AG10803 (cell line): ENCODE results near the gene FHL2.

Source experiments
- DNase-seq: peaks from one replicate; pipeline ENCODE4 v3.0.0; 2010; ENCODE audit warnings: low read depth
- H3K4me3 ChIP-seq: 2 replicates; pipeline ENCODE4 v1.5.1; 2011; ENCODE audit warnings: mild to moderate bottlenecking, low read length, control low read depth
- CTCF ChIP-seq: conservative IDR thresholded peaks from 2 replicates; pipeline ENCODE4 v1.5.1; 2011; ENCODE audit warnings: mild to moderate bottlenecking, low read length, control low read depth, inconsistent platforms

The FHL2 gene

GRCh38 chr2:105383432-105384166, 15.3 kb downstream of the FHL2 start:
- no peak for TF ChIP-seq CTCF
- no peak for DNase-seq
- H3K4me3 ChIP-seq: no peak overlapping the region

- TF ChIP-seq CTCF: no peak
- no peak for DNase-seq
- no peak overlapping the region for H3K4me3 ChIP-seq
Observed at GRCh38 chr2:105382177-105382576, 16.7 kb downstream of the FHL2 start.

- no peak for DNase-seq
- no peak for TF ChIP-seq CTCF
- no peak overlapping the region for H3K4me3 ChIP-seq
Observed at GRCh38 chr2:105381101-105381668, 17.7 kb downstream of the FHL2 start.

GRCh38 chr2:105380432-105381100, 18.3 kb downstream of the FHL2 start:
- TF ChIP-seq CTCF: no peak
- no peak for DNase-seq
- H3K4me3 ChIP-seq: no peak overlapping the region

- H3K4me3 ChIP-seq: no peak overlapping the region
- no peak for TF ChIP-seq CTCF
- DNase-seq: no peak
Observed at GRCh38 chr2:105379741-105380186, 19.1 kb downstream of the FHL2 start.

GRCh38 chr2:105378921-105379383, 19.9 kb downstream of the FHL2 start:
- TF ChIP-seq CTCF: no peak
- no peak for DNase-seq
- no peak overlapping the region for H3K4me3 ChIP-seq
